Putamen (tissue), 1 donor: ENCODE results near the gene SLC22A3.
"Not testable (repeated sequence)": the region's sequence is repeated elsewhere in the genome, so short reads cannot be mapped to it uniquely, and the experiment has no call there.

Experiments
- DNase-seq: peaks from one replicate; pipeline ENCODE4 v3.0.0-alpha.2; 2016; ENCODE audit warnings: low spot score

SLC22A3 gene

GRCh38 chr6:160336200-160336599, 12.0 kb upstream of the SLC22A3 start:
- DNase-seq, result no peak

GRCh38 chr6:160337301-160337700, 10.9 kb upstream of the SLC22A3 start:
- DNase-seq, result no peak

GRCh38 chr6:160337991-160338390, 10.2 kb upstream of the SLC22A3 start:
- DNase-seq, result no peak

- no peak for DNase-seq
Measured at GRCh38 chr6:160343144-160343543, 5.0 kb upstream of the SLC22A3 start.

- no peak for DNase-seq
Measured at GRCh38 chr6:160344271-160344670, 3.9 kb upstream of the SLC22A3 start.

- no peak for DNase-seq
Measured at GRCh38 chr6:160347259-160348222, 637 bp upstream of the SLC22A3 start.

GRCh38 chr6:160349020-160349441, 853 bp downstream of the SLC22A3 start:
- DNase-seq, result no peak

- DNase-seq, result no peak
Measured at GRCh38 chr6:160349814-160350350, 1.7 kb downstream of the SLC22A3 start.

GRCh38 chr6:160353950-160354496, 5.8 kb downstream of the SLC22A3 start:
- no peak for DNase-seq

- no peak for DNase-seq
Measured at GRCh38 chr6:160355001-160355400, 6.8 kb downstream of the SLC22A3 start.

GRCh38 chr6:160356074-160356744, 8.0 kb downstream of the SLC22A3 start:
- no peak for DNase-seq

GRCh38 chr6:160357088-160357487, 8.9 kb downstream of the SLC22A3 start:
- DNase-seq, result no peak

GRCh38 chr6:160358225-160359119, 10.3 kb downstream of the SLC22A3 start:
- no peak for DNase-seq

GRCh38 chr6:160360955-160361354, 12.8 kb downstream of the SLC22A3 start:
- no peak for DNase-seq

GRCh38 chr6:160362556-160362955, 14.4 kb downstream of the SLC22A3 start:
- DNase-seq, result no peak

GRCh38 chr6:160363016-160363996, 15.1 kb downstream of the SLC22A3 start:
- DNase-seq, result no peak

GRCh38 chr6:160365117-160365516, 16.9 kb downstream of the SLC22A3 start:
- DNase-seq, result no peak

GRCh38 chr6:160367798-160368547, 19.8 kb downstream of the SLC22A3 start:
- DNase-seq, result no peak

- no peak for DNase-seq
Measured at GRCh38 chr6:160368670-160369069, 20.5 kb downstream of the SLC22A3 start.

GRCh38 chr6:160373601-160374000, 25.4 kb downstream of the SLC22A3 start:
- not testable (repeated sequence) for DNase-seq
